ENCODE measurements around the gene CACNA2D3. TPM values are rescaled to one million over a fixed set of nuclear protein-coding genes. Genes with fewer than 3 reads are reported as not detected.

The CACNA2D3 gene
- total RNA-seq, 2 experiments from 2014 or later = not detected

DNA sequence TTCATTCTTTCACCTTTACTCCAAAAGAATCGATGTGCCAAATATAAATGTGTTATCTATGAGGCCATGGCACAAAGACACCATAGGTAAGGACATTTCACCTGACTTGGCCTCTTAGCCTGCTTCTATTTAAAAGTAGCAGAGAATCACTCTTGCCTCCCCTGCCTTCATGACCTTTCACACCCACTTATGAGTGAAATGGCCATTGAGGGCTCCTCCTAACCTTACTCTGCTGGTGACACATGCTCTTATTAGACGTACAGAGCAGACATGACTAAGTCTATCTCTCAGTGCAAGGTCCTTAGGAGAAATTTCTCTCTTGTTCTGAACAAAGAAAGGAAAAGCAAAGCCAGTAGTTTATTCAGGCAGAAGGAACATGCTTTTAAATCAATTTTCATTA is 654.8 kb downstream of the CACNA2D3 start:
- DNase-seq = no peak
- Mint-ChIP-seq H3K27ac (no peak overlapping the region), H3K9me3 (no peaks in the 10 kb centered on the region), H3K27me3 (peaks cover 21% of the 10 kb centered on the region), H3K4me3 (no peak overlapping the region), H3K4me1 (no peaks in the 10 kb centered on the region), H3K36me3 (no peaks in the 10 kb centered on the region)

DNA sequence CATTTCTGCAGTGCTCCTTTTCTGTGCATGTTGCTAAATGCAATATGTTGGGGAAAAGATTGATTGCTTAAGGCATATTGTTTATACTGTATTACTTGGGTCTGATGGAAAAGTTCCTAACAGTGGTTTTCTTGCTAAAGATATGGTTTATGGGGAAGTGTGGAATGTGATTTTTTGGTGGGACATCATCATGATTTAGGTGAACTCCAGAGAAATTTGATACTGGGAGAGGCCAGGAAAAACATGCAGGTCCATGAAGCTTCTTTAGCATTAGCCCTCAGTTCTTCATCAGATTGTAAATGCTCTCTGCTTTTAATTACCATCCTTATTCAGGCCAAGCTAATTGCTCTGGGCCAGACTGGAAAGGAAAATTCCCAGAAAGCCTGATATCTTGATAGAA is 658.0 kb downstream of the CACNA2D3 start:
- Mint-ChIP-seq H3K4me3 (no peak overlapping the region), H3K27me3 (peaks cover 21% of the 10 kb centered on the region), H3K9me3 (no peaks in the 10 kb centered on the region), H3K27ac (no peak overlapping the region), H3K36me3 (no peaks in the 10 kb centered on the region), H3K4me1 (no peaks in the 10 kb centered on the region)
- no peak for DNase-seq

DNA sequence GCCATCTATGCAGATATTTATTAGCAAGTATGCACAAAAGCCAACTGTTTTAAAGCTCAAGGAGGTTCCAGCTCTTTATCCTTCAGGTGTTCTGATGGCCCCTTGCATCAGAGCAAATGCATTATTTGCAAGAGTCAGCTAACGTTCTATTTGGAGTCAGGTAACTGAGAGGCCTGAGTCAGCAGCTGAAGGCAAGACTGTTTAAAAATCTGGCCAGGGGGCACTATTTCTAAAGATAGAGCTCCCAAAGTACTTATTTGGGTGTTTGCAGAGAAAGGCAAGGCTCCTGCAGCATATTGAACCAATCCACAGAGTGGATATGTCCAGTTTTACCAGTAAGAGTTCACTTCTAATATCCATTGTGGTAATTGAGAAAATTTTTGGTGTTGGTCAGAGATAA is 659.4 kb downstream of the CACNA2D3 start:
- no peak overlapping the region for H3K27ac Mint-ChIP-seq
- no peak for DNase-seq
- H3K4me3 Mint-ChIP-seq = no peak overlapping the region
- H3K27me3 Mint-ChIP-seq = peaks cover 12% of the 10 kb centered on the region
- no peaks in the 10 kb centered on the region for H3K4me1 Mint-ChIP-seq
- no peaks in the 10 kb centered on the region for H3K36me3 Mint-ChIP-seq
- H3K9me3 Mint-ChIP-seq = no peaks in the 10 kb centered on the region

- no peak for DNase-seq
- Mint-ChIP-seq H3K36me3 (no peaks in the 10 kb centered on the region), H3K9me3 (no peaks in the 10 kb centered on the region), H3K4me1 (no peaks in the 10 kb centered on the region), H3K4me3 (no peak overlapping the region), H3K27me3 (peaks cover 6% of the 10 kb centered on the region), H3K27ac (no peak overlapping the region)
Measured at GRCh38 chr3:54783611-54784010, 661.3 kb downstream of the CACNA2D3 start.

- Mint-ChIP-seq H3K4me1 (no peaks in the 10 kb centered on the region), H3K4me3 (no peak overlapping the region), H3K36me3 (no peaks in the 10 kb centered on the region), H3K9me3 (no peaks in the 10 kb centered on the region), H3K27me3 (peaks cover 4% of the 10 kb centered on the region), H3K27ac (no peak overlapping the region)
- DNase-seq = no peak
Measured at GRCh38 chr3:54784021-54784420, 661.7 kb downstream of the CACNA2D3 start.

GRCh38 chr3:54785976-54786375 is 663.6 kb downstream of the CACNA2D3 start:
- Mint-ChIP-seq H3K27ac (no peak overlapping the region), H3K36me3 (no peaks in the 10 kb centered on the region), H3K27me3 (no peaks in the 10 kb centered on the region), H3K9me3 (no peaks in the 10 kb centered on the region), H3K4me1 (no peaks in the 10 kb centered on the region), H3K4me3 (no peak overlapping the region)
- DNase-seq = no peak

GRCh38 chr3:54790051-54790450 is 667.7 kb downstream of the CACNA2D3 start:
- Mint-ChIP-seq H3K4me3 (no peak overlapping the region), H3K9me3 (peaks cover 1% of the 10 kb centered on the region), H3K36me3 (no peaks in the 10 kb centered on the region), H3K4me1 (no peaks in the 10 kb centered on the region), H3K27ac (no peak overlapping the region), H3K27me3 (peaks cover 4% of the 10 kb centered on the region)
- no peak for DNase-seq

DNA sequence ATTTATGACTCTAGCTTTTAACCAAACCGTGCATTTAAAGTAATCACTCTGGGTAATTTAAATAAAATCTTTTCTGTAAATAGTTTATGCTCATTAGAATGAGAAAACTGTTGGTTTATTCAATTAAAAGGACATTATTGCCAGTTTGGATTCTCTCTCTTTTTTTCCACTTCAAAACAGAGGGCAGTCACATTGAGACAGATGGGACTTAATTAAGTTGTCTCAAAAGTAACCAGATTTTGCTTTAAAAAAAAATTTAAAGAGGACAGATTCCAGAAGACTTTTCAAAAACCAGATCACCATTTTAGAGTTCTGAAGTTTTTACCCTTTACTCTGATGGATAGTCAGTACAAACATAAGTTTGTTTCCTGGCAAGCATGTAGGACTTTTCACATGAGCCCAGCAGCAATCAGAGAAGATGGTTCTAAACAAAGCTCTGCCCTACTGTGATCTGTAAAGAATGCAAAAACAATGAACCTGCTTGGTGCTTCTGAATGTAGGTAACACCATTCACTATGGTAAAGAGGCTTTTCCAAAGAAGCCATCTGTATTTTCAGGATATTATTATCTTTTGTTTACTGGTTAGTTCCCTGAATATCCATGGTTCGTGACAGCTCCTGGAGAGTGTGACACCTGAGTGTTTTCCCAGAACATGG is 669.3 kb downstream of the CACNA2D3 start:
- H3K27me3 Mint-ChIP-seq = peaks cover 4% of the 10 kb centered on the region
- H3K9me3 Mint-ChIP-seq = peaks cover 1% of the 10 kb centered on the region
- no peak overlapping the region for H3K27ac Mint-ChIP-seq
- no peak for DNase-seq
- H3K4me1 Mint-ChIP-seq = no peaks in the 10 kb centered on the region
- H3K4me3 Mint-ChIP-seq = no peak overlapping the region
- H3K36me3 Mint-ChIP-seq = no peaks in the 10 kb centered on the region

GRCh38 chr3:54792584-54792983 is 670.2 kb downstream of the CACNA2D3 start:
- H3K4me1 Mint-ChIP-seq = no peaks in the 10 kb centered on the region
- DNase-seq = no peak
- H3K27ac Mint-ChIP-seq = no peak overlapping the region
- no peaks in the 10 kb centered on the region for H3K36me3 Mint-ChIP-seq
- peaks cover 4% of the 10 kb centered on the region for H3K27me3 Mint-ChIP-seq
- H3K4me3 Mint-ChIP-seq = no peak overlapping the region
- H3K9me3 Mint-ChIP-seq = peaks cover 1% of the 10 kb centered on the region

GRCh38 chr3:54793171-54793570 is 670.8 kb downstream of the CACNA2D3 start:
- H3K27me3 Mint-ChIP-seq = peaks cover 4% of the 10 kb centered on the region

DNA sequence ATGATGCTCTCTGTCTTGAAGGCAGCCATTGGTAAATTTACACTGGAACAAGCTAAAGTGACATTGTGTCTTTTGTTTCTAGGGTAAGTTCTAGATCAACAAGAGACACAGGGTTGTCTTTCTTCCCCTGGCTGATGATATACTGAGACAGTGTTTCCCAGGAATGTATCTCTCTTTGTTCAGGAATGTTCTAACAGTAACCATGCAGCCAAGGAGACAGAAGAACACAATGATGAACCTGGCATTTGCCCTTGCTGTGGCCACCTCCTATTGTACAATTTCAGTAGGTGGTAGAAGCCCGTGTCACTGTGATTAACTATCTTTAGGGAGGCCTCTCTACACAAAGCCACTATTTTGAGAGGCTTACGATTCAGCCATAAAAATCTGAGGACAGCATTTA is 674.8 kb downstream of the CACNA2D3 start:
- H3K27me3 Mint-ChIP-seq = peaks cover 7% of the 10 kb centered on the region
- H3K27ac Mint-ChIP-seq = no peak overlapping the region
- no peak overlapping the region for H3K4me3 Mint-ChIP-seq
- peaks cover 1% of the 10 kb centered on the region for H3K9me3 Mint-ChIP-seq
- DNase-seq = no peak
- H3K4me1 Mint-ChIP-seq = no peaks in the 10 kb centered on the region
- no peaks in the 10 kb centered on the region for H3K36me3 Mint-ChIP-seq

More at GRCh38 chr3:54793171-54793570, 670.8 kb downstream of the CACNA2D3 start:
- H3K36me3 Mint-ChIP-seq = no peaks in the 10 kb centered on the region
- no peak overlapping the region for H3K27ac Mint-ChIP-seq
- no peaks in the 10 kb centered on the region for H3K4me1 Mint-ChIP-seq
- peaks cover 1% of the 10 kb centered on the region for H3K9me3 Mint-ChIP-seq
- no peak for DNase-seq
- H3K4me3 Mint-ChIP-seq = no peak overlapping the region

DNA sequence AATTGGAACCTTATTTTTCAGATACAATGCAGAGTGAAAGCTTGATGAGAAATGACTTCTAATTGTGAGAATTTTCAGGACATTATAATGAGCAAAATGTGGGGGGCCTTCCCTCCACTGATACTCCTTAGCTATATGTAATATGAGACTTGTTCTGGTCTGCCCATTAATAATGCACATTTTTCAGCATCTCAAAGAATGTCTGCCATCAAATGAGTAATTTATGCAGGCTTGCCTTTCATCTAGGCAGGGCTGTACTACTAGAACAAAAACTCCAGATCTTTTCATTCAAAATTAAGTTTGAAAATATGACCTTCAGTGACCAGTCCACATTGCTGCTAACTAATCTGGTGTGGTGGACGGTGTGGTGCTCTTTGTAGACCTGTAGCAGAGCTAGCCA is 678.1 kb downstream of the CACNA2D3 start:
- H3K36me3 Mint-ChIP-seq = no peaks in the 10 kb centered on the region
- H3K9me3 Mint-ChIP-seq = peaks cover 5% of the 10 kb centered on the region

DNA sequence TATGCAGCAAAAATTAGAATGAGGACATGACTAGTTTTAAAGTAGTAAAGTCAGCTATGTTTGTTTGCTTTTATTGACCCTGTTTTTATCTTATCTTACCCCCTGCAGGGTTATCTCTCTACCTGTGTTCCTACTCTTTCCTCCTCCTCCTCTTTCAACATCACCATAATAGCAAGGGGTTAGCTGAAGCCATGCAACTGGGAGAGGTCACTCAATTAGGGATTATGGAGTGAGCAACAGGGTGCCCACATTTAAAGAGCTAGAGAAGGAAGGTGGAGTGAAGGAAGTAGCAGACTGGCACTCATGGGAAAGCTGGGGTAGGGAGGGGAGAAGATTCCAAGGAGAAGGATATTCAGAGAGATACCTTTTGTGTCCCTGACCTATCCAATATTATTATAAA is 679.6 kb downstream of the CACNA2D3 start:
- no peak overlapping the region for H3K4me3 Mint-ChIP-seq
- H3K9me3 Mint-ChIP-seq = peaks cover 7% of the 10 kb centered on the region
- H3K27me3 Mint-ChIP-seq = peaks cover 3% of the 10 kb centered on the region

More for the DNA sequence above, 678.1 kb downstream of the CACNA2D3 start:
- no peak overlapping the region for H3K4me3 Mint-ChIP-seq
- no peak for DNase-seq
- no peaks in the 10 kb centered on the region for H3K4me1 Mint-ChIP-seq
- H3K27me3 Mint-ChIP-seq = peaks cover 3% of the 10 kb centered on the region
- H3K27ac Mint-ChIP-seq = no peak overlapping the region

GRCh38 chr3:54810401-54810800 is 688.0 kb downstream of the CACNA2D3 start:
- no peak overlapping the region for H3K4me3 Mint-ChIP-seq
- H3K27me3 Mint-ChIP-seq = no peaks in the 10 kb centered on the region
- peaks cover 4% of the 10 kb centered on the region for H3K9me3 Mint-ChIP-seq
- DNase-seq = no peak
- H3K36me3 Mint-ChIP-seq = no peaks in the 10 kb centered on the region
- H3K27ac Mint-ChIP-seq = no peak overlapping the region
- H3K4me1 Mint-ChIP-seq = no peaks in the 10 kb centered on the region

More for the DNA sequence above, 679.6 kb downstream of the CACNA2D3 start:
- no peak for DNase-seq
- no peaks in the 10 kb centered on the region for H3K36me3 Mint-ChIP-seq
- H3K27ac Mint-ChIP-seq = no peak overlapping the region
- H3K4me1 Mint-ChIP-seq = no peaks in the 10 kb centered on the region

GRCh38 chr3:54814224-54814623 is 691.9 kb downstream of the CACNA2D3 start:
- no peak overlapping the region for H3K27ac Mint-ChIP-seq
- peaks cover 2% of the 10 kb centered on the region for H3K9me3 Mint-ChIP-seq
- H3K36me3 Mint-ChIP-seq = no peaks in the 10 kb centered on the region
- H3K4me1 Mint-ChIP-seq = no peaks in the 10 kb centered on the region
- peaks cover 4% of the 10 kb centered on the region for H3K27me3 Mint-ChIP-seq
- H3K4me3 Mint-ChIP-seq = no peak overlapping the region
- DNase-seq = no peak

- Mint-ChIP-seq H3K4me3 (no peak overlapping the region), H3K9me3 (no peaks in the 10 kb centered on the region), H3K36me3 (no peaks in the 10 kb centered on the region), H3K27me3 (peaks cover 8% of the 10 kb centered on the region), H3K4me1 (no peaks in the 10 kb centered on the region), H3K27ac (no peak overlapping the region)
- no peak for DNase-seq
Measured at GRCh38 chr3:54817628-54818027, 695.3 kb downstream of the CACNA2D3 start.
